SK-N-MC (cell line): ENCODE results near the gene ANGPTL2.

ENCODE experiments used
- EZH2 ChIP-seq: fragments of 200-600 bp; sonication (generic); IDR thresholded peaks from one replicate; pipeline ENCODE4 v1.6.1; 2017; ENCODE audit warnings: antibody characterized with exemption
- FOXP2 ChIP-seq: optimal IDR thresholded peaks from 2 replicates; pipeline ENCODE3; 2011; ENCODE audit warnings: mild to moderate bottlenecking, moderate library complexity; ENCODE audit not compliant: insufficient read depth; ENCODE audit errors: extremely low read length, control extremely low read depth
- POLR2AphosphoS5 ChIP-seq: IDR thresholded peaks from 2 replicates; pipeline ENCODE4 v1.6.1; 2012; ENCODE audit warnings: mild to moderate bottlenecking, low read depth, low read length, borderline replicate concordance

- TF ChIP-seq POLR2AphosphoS5 (no peak), EZH2 (no peak), FOXP2 (no peak)
Measured at GRCh38 chr9:127104581-127105311, 17.7 kb downstream of the ANGPTL2 start.
